Naive thymus-derived CD4-positive, alpha-beta T cell (primary cell): Measurements from ENCODE around the gene RAD51C. TPM values are rescaled to one million over a fixed set of nuclear protein-coding genes. Genes with fewer than 3 reads are reported as not detected.
A peak's percentile ranks its signal among the peaks of the same experiment; 100 is the strongest.

Experiments used
- ATAC-seq: fragments of 150-1000 bp; cut with Tn5 transposase; 2 replicates; pipeline ENCODE4 v1.10.0; 2021; ENCODE audit warnings: mild to moderate bottlenecking, moderate library complexity
- CTCF ChIA-PET: fragments of 350-600 bp; sonication (Branson Sonifier 250); formaldehyde crosslinking; loops from one replicate; lab custom pipeline; 2021; ENCODE audit warnings: antibody characterized with exemption; lab: Charles Lee
- POLR2A ChIA-PET: fragments of 350-600 bp; sonication (Branson Sonifier 250); formaldehyde crosslinking; loops from one replicate; lab custom pipeline; 2021; ENCODE audit warnings: antibody characterized with exemption, inconsistent platforms; lab: Charles Lee
- DNase-seq, 9 donors: peaks; one replicate each; pipeline versions ENCODE4 v3.0.0 to v3.0.0-alpha.2; 2020 to 2022; ENCODE audit warnings: mixed read lengths in 1 of 9
- H3K27ac ChIP-seq: one replicate; pipeline ENCODE4 v1.7.0; 2013; ENCODE audit warnings: mild to moderate bottlenecking, low read depth, low read length, moderate library complexity
- H3K27me3 ChIP-seq, 2 donors: one replicate each; pipeline ENCODE4 v1.7.0; 2013; ENCODE audit warnings: low read length in 2 of 2, mild to moderate bottlenecking in 2 of 2, moderate library complexity in 2 of 2; ENCODE audit not compliant: control insufficient read depth in 2 of 2, insufficient read depth in 2 of 2
- H3K36me3 ChIP-seq, 3 experiments: 1 replicate in 2 of 3; 2 replicates in 1 of 3; pipeline ENCODE4 v1.7.0; 2013; ENCODE audit warnings: low read length in 3 of 3, mild to moderate bottlenecking in 3 of 3, moderate library complexity in 1 of 3; ENCODE audit not compliant: insufficient read depth in 3 of 3, control insufficient read depth in 2 of 3
- H3K4me1 ChIP-seq, 2 donors: one replicate each; pipeline ENCODE4 v1.7.0; 2013; ENCODE audit warnings: low read length in 2 of 2, mild to moderate bottlenecking in 2 of 2, moderate library complexity in 1 of 2; ENCODE audit not compliant: control insufficient read depth in 2 of 2, insufficient read depth in 2 of 2
- H3K4me3 ChIP-seq: 2 replicates; pipeline ENCODE4 v1.7.0; 2013; ENCODE audit warnings: mild to moderate bottlenecking, low read length
- H3K9me3 ChIP-seq, 3 experiments: 1 replicate in 2 of 3; 2 replicates in 1 of 3; pipeline ENCODE4 v1.7.0; 2013; ENCODE audit warnings: low read length in 3 of 3; ENCODE audit not compliant: control insufficient read depth in 2 of 3
- H3K27ac Mint-ChIP-seq, 9 donors: one replicate each; pipeline ENCODE4 v1.8.0; 2020 to 2022; ENCODE audit warnings: mixed read lengths in 9 of 9, mild to moderate bottlenecking in 8 of 9, moderate library complexity in 5 of 9, inconsistent platforms in 2 of 9
- H3K27me3 Mint-ChIP-seq, 5 donors: one replicate each; pipeline ENCODE4 v1.8.0; 2021 to 2022; ENCODE audit warnings: mixed read lengths in 5 of 5, mild to moderate bottlenecking in 1 of 5
- H3K36me3 Mint-ChIP-seq, 5 donors: one replicate each; pipeline ENCODE4 v1.8.0; 2020 to 2022; ENCODE audit warnings: mixed read lengths in 5 of 5, mild to moderate bottlenecking in 3 of 5, inconsistent platforms in 1 of 5
- H3K4me1 Mint-ChIP-seq, 7 donors: one replicate each; pipeline ENCODE4 v1.8.0; 2020 to 2022; ENCODE audit warnings: mixed read lengths in 7 of 7, mild to moderate bottlenecking in 3 of 7, inconsistent platforms in 1 of 7
- H3K4me3 Mint-ChIP-seq, 10 donors: one replicate each; pipeline ENCODE4 v1.8.0; 2020 to 2022; ENCODE audit warnings: mild to moderate bottlenecking in 10 of 10, mixed read lengths in 10 of 10, moderate library complexity in 6 of 10, inconsistent platforms in 2 of 10
- H3K9me3 Mint-ChIP-seq, 11 donors: one replicate each; pipeline ENCODE4 v1.8.0; 2020 to 2022; ENCODE audit warnings: mixed read lengths in 11 of 11, mild to moderate bottlenecking in 4 of 11, inconsistent platforms in 1 of 11, moderate library complexity in 1 of 11
- intact Hi-C, 2 donors: fragments of 100-400 bp; cut with micrococcal nuclease; formaldehyde crosslinking; loops; one replicate each; pipeline ENCODE4 v1.15.1; 2023
- polyA plus RNA-seq, 2 donors: library from polyadenylated mRNA; unstranded; fragments of 300-500 nt; fragmentation: Illumina TruSeq; gene quantifications; one replicate each; pipeline ENCODE4 v1.2.3, GENCODE V29; 2021
- total RNA-seq, 6 experiments: library from RNA in 5 of 6; stranded (reverse) in 5 of 6; gene quantifications; 1 replicate in 5 of 6; 2 replicates in 1 of 6; pipeline ENCODE4 v1.2.3 and lab custom pipeline; 2021 to 2026

RAD51C gene
- total and polyA plus RNA-seq, 7 experiments from 2014 or later = 11.4 to 57.9 (median 27.9) TPM

GRCh38 chr17:58710948-58711552 lies 18.6 kb downstream of the RAD51C start:
- CTCF ChIA-PET = interaction anchor here (0.7 to 3.3 kb wide), 7 partner anchors 8 to 299 kb away, joined by 3 to 23 read pairs (median 3); no protein-coding TSS in a partner anchor
- intact Hi-C loops = loop anchor here (1.0 to 5.0 kb wide), 4 partner anchors 124 to 294 kb away; no protein-coding TSS in a partner anchor
- Mint-ChIP-seq H3K9me3 (no peaks in the 10 kb centered on the region), H3K36me3 (peaks cover 4 to 25% (median 19%) of the 10 kb centered on the region in 5 donors), H3K27ac (peak overlapping the region in 1 of 9 donors; percentile 42), H3K4me1 (peaks cover 0 to 12% (median 4%) of the 10 kb centered on the region in 7 donors), H3K27me3 (no peaks in the 10 kb centered on the region), H3K4me3 (no peak overlapping the region)
- POLR2A ChIA-PET = interaction anchor here (0.6 to 1.6 kb wide), 6 partner anchors 18 to 857 kb away, joined by 3 to 7 read pairs (median 4); partner anchors contain the start of gene RAD51C
- DNase-seq (peak in 7 of 9 donors; percentile 12 to 37 (median 32)), ATAC-seq (no peak)
- Histone ChIP-seq H3K4me3 (no peak overlapping the region), H3K36me3 (peaks cover 0 to 12% (median 0%) of the 10 kb centered on the region in 3 experiments), H3K4me1 (no peaks in the 10 kb centered on the region), H3K27ac (no peak overlapping the region), H3K9me3 (no peaks in the 10 kb centered on the region), H3K27me3 (no peaks in the 10 kb centered on the region)

- ChIA-PET CTCF (no interaction called here), POLR2A (no interaction called here)
- H3K27ac Mint-ChIP-seq = peak overlapping the region in 1 of 9 donors; percentile 40
Observed at GRCh38 chr17:58722274-58722673, 29.9 kb downstream of the RAD51C start.

GRCh38 chr17:58722696-58723095 lies 30.3 kb downstream of the RAD51C start:
- Histone ChIP-seq H3K9me3 (no peaks in the 10 kb centered on the region), H3K4me1 (no peaks in the 10 kb centered on the region), H3K27ac (no peak overlapping the region), H3K27me3 (no peaks in the 10 kb centered on the region), H3K36me3 (peaks cover 0 to 32% (median 5%) of the 10 kb centered on the region in 3 experiments), H3K4me3 (no peak overlapping the region)
- DNase-seq = no peak
- no peaks in the 10 kb centered on the region for H3K9me3 Mint-ChIP-seq
- H3K4me1 Mint-ChIP-seq = no peaks in the 10 kb centered on the region
- intact Hi-C loops = no loop called here
- no peaks in the 10 kb centered on the region for H3K27me3 Mint-ChIP-seq
- POLR2A ChIA-PET = no interaction called here
- no peak for ATAC-seq
- CTCF ChIA-PET = no interaction called here
- H3K27ac Mint-ChIP-seq = no peak overlapping the region
- no peak overlapping the region for H3K4me3 Mint-ChIP-seq
- H3K36me3 Mint-ChIP-seq = peaks cover 0 to 36% (median 15%) of the 10 kb centered on the region in 5 donors

More at GRCh38 chr17:58722274-58722673, 29.9 kb downstream of the RAD51C start:
- no peak overlapping the region for H3K4me3 ChIP-seq
- no peaks in the 10 kb centered on the region for H3K27me3 ChIP-seq
- DNase-seq = no peak
- H3K4me3 Mint-ChIP-seq = no peak overlapping the region
- H3K4me1 ChIP-seq = no peaks in the 10 kb centered on the region
- no peak for ATAC-seq
- H3K36me3 ChIP-seq = peaks cover 0 to 36% (median 5%) of the 10 kb centered on the region in 3 experiments
- H3K9me3 Mint-ChIP-seq = no peaks in the 10 kb centered on the region
- peaks cover 0 to 33% (median 15%) of the 10 kb centered on the region in 5 donors for H3K36me3 Mint-ChIP-seq
- H3K27me3 Mint-ChIP-seq = no peaks in the 10 kb centered on the region
- no peaks in the 10 kb centered on the region for H3K9me3 ChIP-seq
- no peak overlapping the region for H3K27ac ChIP-seq
- H3K4me1 Mint-ChIP-seq = no peaks in the 10 kb centered on the region
- intact Hi-C loops = no loop called here

GRCh38 chr17:58728798-58729197 lies 36.4 kb downstream of the RAD51C start:
- Mint-ChIP-seq H3K36me3 (peaks cover 4 to 25% (median 18%) of the 10 kb centered on the region in 5 donors), H3K4me1 (peaks cover 0 to 4% (median 0%) of the 10 kb centered on the region in 7 donors), H3K27ac (peak overlapping the region in 1 of 9 donors; percentile 6), H3K27me3 (no peaks in the 10 kb centered on the region), H3K4me3 (no peak overlapping the region), H3K9me3 (no peaks in the 10 kb centered on the region)
- H3K4me1 ChIP-seq = no peaks in the 10 kb centered on the region
- H3K27me3 ChIP-seq = no peaks in the 10 kb centered on the region
- POLR2A ChIA-PET = no interaction called here
- intact Hi-C loops = no loop called here
- DNase-seq = no peak
- H3K4me3 ChIP-seq = no peak overlapping the region
- H3K36me3 ChIP-seq = peaks cover 0 to 16% (median 5%) of the 10 kb centered on the region in 3 experiments
- H3K27ac ChIP-seq = no peak overlapping the region
- CTCF ChIA-PET = no interaction called here
- H3K9me3 ChIP-seq = no peaks in the 10 kb centered on the region
- ATAC-seq = no peak

GRCh38 chr17:58730937-58731336 lies 38.5 kb downstream of the RAD51C start:
- H3K27me3 Mint-ChIP-seq = no peaks in the 10 kb centered on the region
- Histone ChIP-seq H3K27me3 (no peaks in the 10 kb centered on the region), H3K9me3 (no peaks in the 10 kb centered on the region), H3K4me3 (no peak overlapping the region), H3K36me3 (no peaks in the 10 kb centered on the region), H3K4me1 (no peaks in the 10 kb centered on the region), H3K27ac (no peak overlapping the region)
- H3K36me3 Mint-ChIP-seq = peaks cover 4 to 14% (median 10%) of the 10 kb centered on the region in 5 donors
- peak overlapping the region in 2 of 9 donors; percentile 0 to 6 for H3K27ac Mint-ChIP-seq
- H3K4me3 Mint-ChIP-seq = no peak overlapping the region
- H3K4me1 Mint-ChIP-seq = peaks cover 0 to 4% (median 0%) of the 10 kb centered on the region in 7 donors
- DNase-seq (no peak), ATAC-seq (no peak)
- CTCF ChIA-PET = no interaction called here
- POLR2A ChIA-PET = no interaction called here
- intact Hi-C loops = no loop called here
- no peaks in the 10 kb centered on the region for H3K9me3 Mint-ChIP-seq

GRCh38 chr17:58734040-58734439 lies 41.6 kb downstream of the RAD51C start:
- CTCF ChIA-PET = no interaction called here
- Histone ChIP-seq H3K9me3 (no peaks in the 10 kb centered on the region), H3K4me1 (no peaks in the 10 kb centered on the region), H3K27ac (no peak overlapping the region), H3K36me3 (no peaks in the 10 kb centered on the region), H3K4me3 (no peak overlapping the region), H3K27me3 (no peaks in the 10 kb centered on the region)
- H3K4me3 Mint-ChIP-seq = no peak overlapping the region
- intact Hi-C loops = no loop called here
- no peaks in the 10 kb centered on the region for H3K27me3 Mint-ChIP-seq
- no peak overlapping the region for H3K27ac Mint-ChIP-seq
- no peaks in the 10 kb centered on the region for H3K4me1 Mint-ChIP-seq
- ATAC-seq (no peak), DNase-seq (no peak)
- POLR2A ChIA-PET = no interaction called here
- peaks cover 3 to 9% (median 5%) of the 10 kb centered on the region in 5 donors for H3K36me3 Mint-ChIP-seq
- H3K9me3 Mint-ChIP-seq = no peaks in the 10 kb centered on the region
